Measurements from ENCODE around the gene CBX1. TPM values are rescaled to one million over a fixed set of nuclear protein-coding genes. Genes with fewer than 3 reads are reported as not detected.

The CBX1 gene
- total RNA-seq, 3 donors from 2014 or later (not counting 1 experiment from before 2014, with no cell fraction given), result 16.9 to 25.4 (median 22.6) TPM

- Histone ChIP-seq H3K4me1 (ENCODE audit: control insufficient read depth, insufficient read depth, low read length) (peaks cover 44% of the 10 kb centered on the region), H3K27ac (ENCODE audit: low read length) (peak overlapping the region; percentile 55), H3K4me3 (ENCODE audit: low read length) (no peak overlapping the region), H3K27me3 (ENCODE audit: control insufficient read depth, insufficient read depth, low read length) (no peaks in the 10 kb centered on the region), H3K36me3 (ENCODE audit: control insufficient read depth, insufficient read depth, low read length) (peaks cover 8% of the 10 kb centered on the region), H3K9me3 (ENCODE audit: control insufficient read depth, insufficient read depth, low read length) (no peaks in the 10 kb centered on the region)
- Mint-ChIP-seq H3K4me1 (peaks cover 51 to 60% of the 10 kb centered on the region in 2 donors), H3K36me3 (no peaks in the 10 kb centered on the region), H3K4me3 (peak overlapping the region; percentile 43), H3K9me3 (no peaks in the 10 kb centered on the region), H3K27me3 (ENCODE audit: low read depth in 2 of 2) (no peaks in the 10 kb centered on the region), H3K27ac (peak overlapping the region; percentile 46 to 65)
- ATAC-seq, result no peak
- DNase-seq, result no peak
- WGBS (ENCODE audit: insufficient coverage), result 74% methylated on average over 9 of the region's 9 CpGs
- no peak for TF ChIP-seq CTCF (IDR thresholded peaks at IDR 0.05)
- intact Hi-C loops (cut with micrococcal nuclease), result no loop called here
Observed at GRCh38 chr17:48110761-48111160, 9.5 kb upstream of the CBX1 start.

GRCh38 chr17:48107137-48108055 is 6.1 kb upstream of the CBX1 start, which contains the start of gene SNX11:
Gene SNX11, plus strand, starts transcription at chr17:48107766. Its CDS starts 4,278 bp downstream, at chr17:48112044.
- under 1% methylated on average over 64 of the region's 64 CpGs for WGBS (ENCODE audit: insufficient coverage)
- H3K4me3 ChIP-seq (ENCODE audit: low read length), result peak within 1 kb of the TSS; percentile 78
- H3K4me1 ChIP-seq (ENCODE audit: control insufficient read depth, insufficient read depth, low read length), result peaks cover 52% of the 10 kb centered on the region
- H3K27ac ChIP-seq (ENCODE audit: low read length), result peak within 1 kb of the TSS; percentile 84
- Mint-ChIP-seq H3K4me3 (peak within 1 kb of the TSS; percentile 95), H3K36me3 (no peaks in the 10 kb centered on the region), H3K27ac (peak within 1 kb of the TSS; percentile 87 to 98), H3K4me1 (peaks cover 64 to 71% of the 10 kb centered on the region in 2 donors), H3K9me3 (no peaks in the 10 kb centered on the region), H3K27me3 (ENCODE audit: low read depth in 2 of 2) (no peaks in the 10 kb centered on the region)
- H3K27me3 ChIP-seq (ENCODE audit: control insufficient read depth, insufficient read depth, low read length), result no peaks in the 10 kb centered on the region
- H3K36me3 ChIP-seq (ENCODE audit: control insufficient read depth, insufficient read depth, low read length), result no peaks in the 10 kb centered on the region
- intact Hi-C loops (cut with micrococcal nuclease), result loop anchor here (10.0 kb wide), 1 partner anchor 163 kb away; the partner anchor contains the start of gene PNPO
- DNase-seq, result peak; percentile 89 to 94
- ATAC-seq, result peak; percentile 87 to 95 (median 87)
- TF ChIP-seq CTCF (IDR thresholded peaks at IDR 0.05), result no peak
- H3K9me3 ChIP-seq (ENCODE audit: control insufficient read depth, insufficient read depth, low read length), result peaks cover 7% of the 10 kb centered on the region

- Mint-ChIP-seq H3K9me3 (no peaks in the 10 kb centered on the region), H3K36me3 (no peaks in the 10 kb centered on the region), H3K27ac (peak overlapping the region; percentile 87 to 98), H3K27me3 (ENCODE audit: low read depth in 2 of 2) (no peaks in the 10 kb centered on the region), H3K4me3 (peak overlapping the region; percentile 95), H3K4me1 (peaks cover 63 to 70% of the 10 kb centered on the region in 2 donors)
- Histone ChIP-seq H3K9me3 (ENCODE audit: control insufficient read depth, insufficient read depth, low read length) (peaks cover 7% of the 10 kb centered on the region), H3K36me3 (ENCODE audit: control insufficient read depth, insufficient read depth, low read length) (no peaks in the 10 kb centered on the region), H3K27ac (ENCODE audit: low read length) (peak overlapping the region; percentile 84), H3K4me1 (ENCODE audit: control insufficient read depth, insufficient read depth, low read length) (peaks cover 57% of the 10 kb centered on the region), H3K4me3 (ENCODE audit: low read length) (peak overlapping the region; percentile 78), H3K27me3 (ENCODE audit: control insufficient read depth, insufficient read depth, low read length) (no peaks in the 10 kb centered on the region)
- intact Hi-C loops (cut with micrococcal nuclease), result loop anchor here (10.0 kb wide), 1 partner anchor 162 kb away; the partner anchor contains the start of gene PNPO
- no peak for ATAC-seq
- WGBS (ENCODE audit: insufficient coverage), result 58% methylated on average over 13 of the region's 13 CpGs
- no peak for TF ChIP-seq CTCF (IDR thresholded peaks at IDR 0.05)
- DNase-seq, result no peak
Observed at GRCh38 chr17:48106802-48107136, 5.5 kb upstream of the CBX1 start.

Data from natural killer cell (primary cell).